GM12865 (cell line): ENCODE results near the gene GALNTL6.

ENCODE experiments used
- DNase-seq: peaks from one replicate; pipeline ENCODE4 v3.0.0; 2010; ENCODE audit warnings: low read depth
- H3K4me3 ChIP-seq: 2 replicates; pipeline ENCODE4 v1.5.1; 2011; ENCODE audit warnings: mild to moderate bottlenecking, low read depth, low read length, control low read depth
- CTCF ChIP-seq: IDR thresholded peaks from 2 replicates; pipeline ENCODE4 v1.5.1; 2011; ENCODE audit warnings: low read length, control low read depth, low read depth, inconsistent platforms; ENCODE audit not compliant: insufficient read depth; ENCODE audit errors: missing control alignments

Gene GALNTL6

GRCh38 chr4:173008436-173008835 lies 1195.2 kb downstream of the GALNTL6 start:
- no peak overlapping the region for H3K4me3 ChIP-seq
- no peak for DNase-seq
- TF ChIP-seq CTCF: no peak

GRCh38 chr4:173009129-173009823 lies 1196.1 kb downstream of the GALNTL6 start:
- no peak overlapping the region for H3K4me3 ChIP-seq
- TF ChIP-seq CTCF: no peak
- DNase-seq: no peak

GRCh38 chr4:173012608-173013007 lies 1199.4 kb downstream of the GALNTL6 start:
- H3K4me3 ChIP-seq: no peak overlapping the region
- no peak for TF ChIP-seq CTCF
- no peak for DNase-seq

- peak; percentile 55 for TF ChIP-seq CTCF
- peak; percentile 50 for DNase-seq
- no peak overlapping the region for H3K4me3 ChIP-seq
Observed at GRCh38 chr4:173013232-173013930, 1200.2 kb downstream of the GALNTL6 start.

- TF ChIP-seq CTCF: no peak
- H3K4me3 ChIP-seq: no peak overlapping the region
- DNase-seq: no peak
Observed at GRCh38 chr4:173014113-173014558, 1200.9 kb downstream of the GALNTL6 start.

- H3K4me3 ChIP-seq: no peak overlapping the region
- TF ChIP-seq CTCF: no peak
- no peak for DNase-seq
Observed at GRCh38 chr4:173014836-173015235, 1201.6 kb downstream of the GALNTL6 start.
